SK-N-SH (cell line): ENCODE data around the gene DSE.

Source experiments
- FOSL2 ChIP-seq: IDR thresholded peaks from 2 replicates; pipeline ENCODE4 v1.4.0; 2012; ENCODE audit warnings: low read depth, mild to moderate bottlenecking, moderate library complexity, borderline replicate concordance
- FOXJ3 ChIP-seq: sonication (generic); formaldehyde crosslinking; IDR thresholded peaks from 2 replicates; pipeline ENCODE4 v1.5.1; 2020; ENCODE audit warnings: mild to moderate bottlenecking, missing genetic modification reagents
- JUND ChIP-seq: IDR thresholded peaks from 2 replicates; pipeline ENCODE4 v1.4.0; 2012
- MEF2A ChIP-seq: IDR thresholded peaks from 2 replicates; pipeline ENCODE4 v1.4.0; 2012; ENCODE audit warnings: low read depth, borderline replicate concordance
- NFIC ChIP-seq: IDR thresholded peaks from 2 replicates; pipeline ENCODE4 v1.4.0; 2012; ENCODE audit warnings: borderline replicate concordance
- TAF1 ChIP-seq: IDR thresholded peaks from 2 replicates; pipeline ENCODE4 v1.6.1; 2012; ENCODE audit warnings: low read depth, mild to moderate bottlenecking, low read length, moderate library complexity, borderline replicate concordance
- TEAD4 ChIP-seq: IDR thresholded peaks from 2 replicates; pipeline ENCODE4 v1.4.0; 2012; ENCODE audit warnings: mild to moderate bottlenecking, borderline replicate concordance; ENCODE audit not compliant: insufficient read depth
- YY1 ChIP-seq: IDR thresholded peaks from 2 replicates; pipeline ENCODE4 v1.4.0; 2012; ENCODE audit warnings: low read depth, mild to moderate bottlenecking
- TF ChIP-seq, protein P1 (sequence below): fragments of 200-600 bp; sonication (generic); IDR thresholded peaks from 2 replicates; pipeline ENCODE4 v1.6.1; 2017; ENCODE audit warnings: antibody characterized with exemption, mild to moderate bottlenecking, moderate library complexity

DNA sequence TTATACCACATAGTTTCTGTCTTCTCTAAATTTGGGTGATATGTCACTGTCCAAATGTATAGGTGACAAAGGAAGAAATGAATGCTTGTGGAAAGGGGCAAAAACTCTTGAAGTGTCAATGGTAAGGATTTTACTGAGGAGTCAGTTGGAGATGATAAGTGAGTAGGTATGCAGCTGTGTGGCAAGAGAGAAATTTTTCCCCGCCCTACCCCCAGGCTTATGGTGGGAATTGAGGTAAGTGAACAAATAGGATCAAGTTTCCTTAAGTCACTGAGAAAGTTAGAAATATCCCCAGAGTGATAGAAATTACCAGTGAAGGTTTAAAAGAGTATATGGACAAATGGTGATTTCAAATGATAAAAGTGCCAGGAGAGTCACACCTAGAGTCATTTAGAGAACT lies 11.8 kb downstream of the DSE start:
- TF ChIP-seq, protein P1, sequence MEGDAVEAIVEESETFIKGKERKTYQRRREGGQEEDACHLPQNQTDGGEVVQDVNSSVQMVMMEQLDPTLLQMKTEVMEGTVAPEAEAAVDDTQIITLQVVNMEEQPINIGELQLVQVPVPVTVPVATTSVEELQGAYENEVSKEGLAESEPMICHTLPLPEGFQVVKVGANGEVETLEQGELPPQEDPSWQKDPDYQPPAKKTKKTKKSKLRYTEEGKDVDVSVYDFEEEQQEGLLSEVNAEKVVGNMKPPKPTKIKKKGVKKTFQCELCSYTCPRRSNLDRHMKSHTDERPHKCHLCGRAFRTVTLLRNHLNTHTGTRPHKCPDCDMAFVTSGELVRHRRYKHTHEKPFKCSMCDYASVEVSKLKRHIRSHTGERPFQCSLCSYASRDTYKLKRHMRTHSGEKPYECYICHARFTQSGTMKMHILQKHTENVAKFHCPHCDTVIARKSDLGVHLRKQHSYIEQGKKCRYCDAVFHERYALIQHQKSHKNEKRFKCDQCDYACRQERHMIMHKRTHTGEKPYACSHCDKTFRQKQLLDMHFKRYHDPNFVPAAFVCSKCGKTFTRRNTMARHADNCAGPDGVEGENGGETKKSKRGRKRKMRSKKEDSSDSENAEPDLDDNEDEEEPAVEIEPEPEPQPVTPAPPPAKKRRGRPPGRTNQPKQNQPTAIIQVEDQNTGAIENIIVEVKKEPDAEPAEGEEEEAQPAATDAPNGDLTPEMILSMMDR = no peak
- TF ChIP-seq NFIC = no peak
- no peak for TF ChIP-seq TAF1
- no peak for TF ChIP-seq TEAD4
- TF ChIP-seq YY1 = no peak
- no peak for TF ChIP-seq FOXJ3 (CRISPR knock-in tag)
- TF ChIP-seq JUND = no peak
- no peak for TF ChIP-seq FOSL2
- TF ChIP-seq MEF2A = no peak
